HCT116 (cell line): Measurements from ENCODE around the gene COL4A3. TPM values are rescaled to one million over a fixed set of nuclear protein-coding genes. Genes with fewer than 3 reads are reported as not detected.

ENCODE experiments used
- ATAC-seq: fragments of 200-7000 bp; cut with Tn5 transposase; 2 replicates; pipeline ENCODE4 v1.9.1; 2020; ENCODE audit warnings: mild to moderate bottlenecking, moderate library complexity
- BruUV-seq: library from RNA; stranded (reverse); fragments of 400-500 nt; replicated peaks from 2 replicates; lab custom pipeline; 2021; lab: Mats Ljungman, UMichigan
- CTCF ChIA-PET: fragments of 300-600 bp; sonication (Branson Sonifier 250); formaldehyde crosslinking; loops from one replicate; lab custom pipeline; 2021; ENCODE audit warnings: antibody characterized with exemption; lab: Charles Lee
- POLR2A ChIA-PET: fragments of 300-600, 350-600 bp; sonication (Branson Sonifier 250); formaldehyde crosslinking; loops from one replicate; lab custom pipeline; 2021; ENCODE audit warnings: antibody characterized with exemption; lab: Charles Lee
- RAD21 ChIA-PET, 2 experiments: fragments of 300-600 bp; sonication (Branson Sonifier 250); formaldehyde crosslinking; loops; one replicate each; lab custom pipeline; 2023; ENCODE audit warnings: low total read pairs in 2 of 2; ENCODE audit not compliant: uncharacterized antibody in 2 of 2, unreplicated experiment in 2 of 2, low non-redundant PET in 1 of 2; lab: Charles Lee
- DNase-seq: peaks from one replicate; pipeline ENCODE4 v3.0.0-alpha.2; 2010; ENCODE audit warnings: low read depth, low spot score
- H2AFZ ChIP-seq: fragments of 200-600 bp; shearing (Covaris generic), sonication (generic); 2 replicates; pipeline ENCODE4 v1.6.1; 2017; ENCODE audit warnings: low read depth, mixed run types, mixed read lengths, antibody characterized with exemption, low read length; ENCODE audit not compliant: poor library complexity, severe bottlenecking
- H3K27ac ChIP-seq: 2 replicates; pipeline ENCODE4 v1.5.1; 2012; ENCODE audit warnings: low read depth, low read length
- H3K27me3 ChIP-seq: fragments of 200-600 bp; sonication (generic); 2 replicates; pipeline ENCODE4 v1.6.1; 2016; ENCODE audit warnings: mixed run types, low read length, mixed read lengths; ENCODE audit not compliant: insufficient read depth
- H3K36me3 ChIP-seq, 2 experiments: fragments of 200-500 bp in 1 of 2; fragments of 200-600 bp in 1 of 2; sonication (Bioruptor generic) in 1 of 2; sonication (generic) in 1 of 2; 2 replicates each; pipeline versions ENCODE4 v1.5.1 to v1.6.1; 2014 to 2016; ENCODE audit warnings: low read length in 2 of 2, inconsistent platforms in 1 of 2, mixed read lengths in 1 of 2, mixed run types in 1 of 2; ENCODE audit not compliant: insufficient read depth in 2 of 2, control insufficient read depth in 1 of 2
- H3K4me1 ChIP-seq, 2 experiments: fragments of 200-600 bp in 1 of 2; sonication (generic) in 1 of 2; 2 replicates each; pipeline versions ENCODE4 v1.5.1 to v1.6.1; 2012 to 2017; ENCODE audit warnings: low read length in 2 of 2, inconsistent platforms in 1 of 2, mild to moderate bottlenecking in 1 of 2, mixed read lengths in 1 of 2, mixed run types in 1 of 2, moderate library complexity in 1 of 2; ENCODE audit not compliant: insufficient read depth in 2 of 2, control insufficient read depth in 1 of 2
- H3K4me2 ChIP-seq: fragments of 200-600 bp; sonication (generic); 2 replicates; pipeline ENCODE4 v1.6.1; 2017; ENCODE audit warnings: mixed run types, low read length, mixed read lengths
- H3K4me3 ChIP-seq, 2 experiments: fragments of 200-600 bp in 1 of 2; sonication (generic) in 1 of 2; replicated peaks in 1 of 2; 2 replicates each; pipeline ENCODE4 v1.5.1; 2011 to 2016; ENCODE audit warnings: low read length in 2 of 2, control low read depth in 1 of 2, low read depth in 1 of 2, mild to moderate bottlenecking in 1 of 2, mixed read lengths in 1 of 2, mixed run types in 1 of 2
- H3K79me2 ChIP-seq: fragments of 200-600 bp; sonication (generic); 2 replicates; pipeline ENCODE4 v1.6.1; 2017; ENCODE audit warnings: mild to moderate bottlenecking, mixed run types, low read length, moderate library complexity, mixed read lengths; ENCODE audit not compliant: insufficient read depth
- H3K9ac ChIP-seq: fragments of 200-600 bp; sonication (generic); 2 replicates; pipeline ENCODE4 v1.6.1; 2016; ENCODE audit warnings: low read length, mixed read lengths
- H3K9me2 ChIP-seq: fragments of 200-600 bp; sonication (generic), shearing (Covaris generic); 2 replicates; pipeline ENCODE4 v1.6.1; 2017; ENCODE audit warnings: mixed run types, mild to moderate bottlenecking, moderate library complexity; ENCODE audit not compliant: insufficient read depth
- H3K9me3 ChIP-seq, 2 experiments: fragments of 200-500 bp in 1 of 2; fragments of 200-600 bp in 1 of 2; sonication (Bioruptor generic) in 1 of 2; sonication (generic) in 1 of 2; 2 replicates each; pipeline ENCODE4 v1.6.1; 2014 to 2017; ENCODE audit warnings: low read length in 2 of 2, mixed read lengths in 2 of 2, inconsistent platforms in 1 of 2, low read depth in 1 of 2, mild to moderate bottlenecking in 1 of 2, mixed run types in 1 of 2, moderate library complexity in 1 of 2; ENCODE audit not compliant: control insufficient read depth in 1 of 2, insufficient read depth in 1 of 2
- H4K20me1 ChIP-seq: fragments of 200-600 bp; sonication (generic), shearing (Covaris generic); 2 replicates; pipeline ENCODE4 v1.6.1; 2017; ENCODE audit warnings: mixed run types, mild to moderate bottlenecking, moderate library complexity; ENCODE audit not compliant: insufficient read depth
- RAD21 ChIP-seq: IDR thresholded peaks from 2 replicates; pipeline ENCODE4 v1.6.1; 2012; ENCODE audit warnings: low read depth, mild to moderate bottlenecking
- intact Hi-C: fragments of 100-400 bp; cut with micrococcal nuclease; formaldehyde crosslinking; loops from 2 replicates; pipeline ENCODE4 v1.10.0; 2022
- total RNA-seq: library from RNA; stranded (reverse); gene quantifications from one replicate; pipeline ENCODE4 v1.2.1, GENCODE V29; 2021; ENCODE audit not compliant: unreplicated experiment
- TF ChIP-seq, protein P1 (sequence below): IDR thresholded peaks from 2 replicates; pipeline ENCODE4 v1.6.1; 2012
- TF ChIP-seq, protein P2 (sequence below): IDR thresholded peaks from 2 replicates; pipeline ENCODE4 v1.6.1; 2012
- TF ChIP-seq, protein P3 (sequence below), 3 experiments: fragments of 200-600 bp in 1 of 3; sonication (generic) in 1 of 3; IDR thresholded peaks in 2 of 3; conservative IDR thresholded peaks in 1 of 3; 2 replicates each; pipeline ENCODE4 v1.5.1; 2012 to 2017; ENCODE audit warnings: low read depth in 2 of 3, low read length in 2 of 3, antibody characterized with exemption in 1 of 3, borderline replicate concordance in 1 of 3, control low read depth in 1 of 3, mild to moderate bottlenecking in 1 of 3, mixed read lengths in 1 of 3, mixed run types in 1 of 3, moderate library complexity in 1 of 3; ENCODE audit not compliant: insufficient read depth in 1 of 3

Gene COL4A3
- total RNA-seq, 1 experiment from 2014 or later = 4.9 TPM

DNA sequence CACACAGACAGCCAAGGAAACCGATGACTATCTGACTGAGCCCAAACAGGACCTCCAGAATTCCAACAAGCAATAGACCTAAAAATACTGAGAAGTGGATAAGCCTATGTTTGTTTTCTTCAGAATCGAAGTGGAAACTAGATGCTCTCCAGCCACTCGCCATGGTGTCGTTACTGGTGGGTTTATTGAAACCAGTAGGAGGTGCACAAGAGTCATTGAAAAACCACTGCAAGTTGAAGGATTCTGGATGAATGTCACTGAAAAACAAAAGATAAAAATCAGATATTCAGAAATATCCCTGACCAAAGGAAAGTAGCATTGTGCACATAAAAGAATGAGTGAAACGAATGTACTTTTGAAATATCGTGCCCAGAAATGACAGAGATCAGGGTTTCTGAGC, 199.3 kb downstream of the COL4A3 start:
- Histone ChIP-seq H2AFZ (no peak overlapping the region), H3K4me3 (no peak overlapping the region), H3K79me2 (no peaks in the 10 kb centered on the region), H3K9me3 (no peaks in the 10 kb centered on the region), H3K9ac (no peak overlapping the region), H4K20me1 (no peaks in the 10 kb centered on the region), H3K4me2 (no peak overlapping the region), H3K4me1 (no peaks in the 10 kb centered on the region), H3K36me3 (no peaks in the 10 kb centered on the region; a peak in 2 of 4 replicates), H3K27me3 (no peaks in the 10 kb centered on the region), H3K27ac (no peak overlapping the region), H3K9me2 (no peaks in the 10 kb centered on the region)
- POLR2A ChIA-PET = no interaction called here
- DNase-seq (no peak), ATAC-seq (no peak)
- CTCF ChIA-PET = no interaction called here
- intact Hi-C loops = no loop called here
- BruUV-seq = no TSS peak
- RAD21 ChIA-PET = no interaction called here
- TF ChIP-seq, protein P1, sequence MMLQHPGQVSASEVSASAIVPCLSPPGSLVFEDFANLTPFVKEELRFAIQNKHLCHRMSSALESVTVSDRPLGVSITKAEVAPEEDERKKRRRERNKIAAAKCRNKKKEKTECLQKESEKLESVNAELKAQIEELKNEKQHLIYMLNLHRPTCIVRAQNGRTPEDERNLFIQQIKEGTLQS = no peak
- TF ChIP-seq, protein P2, sequence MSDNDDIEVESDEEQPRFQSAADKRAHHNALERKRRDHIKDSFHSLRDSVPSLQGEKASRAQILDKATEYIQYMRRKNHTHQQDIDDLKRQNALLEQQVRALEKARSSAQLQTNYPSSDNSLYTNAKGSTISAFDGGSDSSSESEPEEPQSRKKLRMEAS = 0 out of 2 replicates have a peak, but pooled peaks have one; percentile 12
- peak; percentile 27; the same call in 1 of the 2 replicates for TF ChIP-seq RAD21
- TF ChIP-seq, protein P3, sequence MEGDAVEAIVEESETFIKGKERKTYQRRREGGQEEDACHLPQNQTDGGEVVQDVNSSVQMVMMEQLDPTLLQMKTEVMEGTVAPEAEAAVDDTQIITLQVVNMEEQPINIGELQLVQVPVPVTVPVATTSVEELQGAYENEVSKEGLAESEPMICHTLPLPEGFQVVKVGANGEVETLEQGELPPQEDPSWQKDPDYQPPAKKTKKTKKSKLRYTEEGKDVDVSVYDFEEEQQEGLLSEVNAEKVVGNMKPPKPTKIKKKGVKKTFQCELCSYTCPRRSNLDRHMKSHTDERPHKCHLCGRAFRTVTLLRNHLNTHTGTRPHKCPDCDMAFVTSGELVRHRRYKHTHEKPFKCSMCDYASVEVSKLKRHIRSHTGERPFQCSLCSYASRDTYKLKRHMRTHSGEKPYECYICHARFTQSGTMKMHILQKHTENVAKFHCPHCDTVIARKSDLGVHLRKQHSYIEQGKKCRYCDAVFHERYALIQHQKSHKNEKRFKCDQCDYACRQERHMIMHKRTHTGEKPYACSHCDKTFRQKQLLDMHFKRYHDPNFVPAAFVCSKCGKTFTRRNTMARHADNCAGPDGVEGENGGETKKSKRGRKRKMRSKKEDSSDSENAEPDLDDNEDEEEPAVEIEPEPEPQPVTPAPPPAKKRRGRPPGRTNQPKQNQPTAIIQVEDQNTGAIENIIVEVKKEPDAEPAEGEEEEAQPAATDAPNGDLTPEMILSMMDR (IDR thresholded peaks at IDR 0.05 in 2 of 3, conservative IDR thresholded peaks at IDR 0.05 in 1 of 3; ENCODE audit: borderline replicate concordance in 1 of 3, insufficient read depth in 1 of 3, low read depth in 2 of 3, low read length in 2 of 3) = peak in 1 of 3 experiments; percentile 54; a peak in 2 of 6 replicates

Other genes starting within 250 kb of the COL4A3 start
- 5.9 TPM for gene COL4A4, start 419 bp upstream of the COL4A3 start, total RNA-seq
- 68.2 TPM for gene MFF, start 160.6 kb downstream of the COL4A3 start, total RNA-seq
- not detected for gene TM4SF20, start 214.7 kb downstream of the COL4A3 start, total RNA-seq
- gene SCYGR1, start 223.3 kb downstream of the COL4A3 start, total RNA-seq = not detected